Measurements from ENCODE around the gene ERGIC1.

GRCh38 chr5:172857982-172858381, 23.9 kb downstream of the ERGIC1 start:
- TF ChIP-seq CTCF (IDR thresholded peaks at IDR 0.05) = no peak
- no peak for TF ChIP-seq POLR2A (IDR thresholded peaks at IDR 0.05)

Data from prostate gland (tissue), 2 donors.